OCI-LY7 (cell line): ENCODE results near the gene ARPC5.

Experiments used
- CTCF ChIP-seq: fragments of 200-600 bp; sonication (generic); conservative IDR thresholded peaks from 2 replicates; pipeline ENCODE4 v1.5.1; 2014; ENCODE audit warnings: mild to moderate bottlenecking, antibody characterized with exemption, low read length, moderate library complexity, mixed read lengths
- EZH2phosphoT487 ChIP-seq: fragments of 200-600 bp; sonication (generic); IDR thresholded peaks from 2 replicates; pipeline ENCODE4 v1.6.1; 2018; ENCODE audit warnings: low read depth, borderline replicate concordance, mild to moderate bottlenecking, mixed run types, antibody characterized with exemption, low read length, moderate library complexity, mixed read lengths

GRCh38 chr1:183575606-183576005 lies 60.0 kb downstream of the ARPC5 start:
- TF ChIP-seq CTCF = no peak
- no peak for TF ChIP-seq EZH2phosphoT487
